ENCODE results near the gene CECR2.

DNA sequence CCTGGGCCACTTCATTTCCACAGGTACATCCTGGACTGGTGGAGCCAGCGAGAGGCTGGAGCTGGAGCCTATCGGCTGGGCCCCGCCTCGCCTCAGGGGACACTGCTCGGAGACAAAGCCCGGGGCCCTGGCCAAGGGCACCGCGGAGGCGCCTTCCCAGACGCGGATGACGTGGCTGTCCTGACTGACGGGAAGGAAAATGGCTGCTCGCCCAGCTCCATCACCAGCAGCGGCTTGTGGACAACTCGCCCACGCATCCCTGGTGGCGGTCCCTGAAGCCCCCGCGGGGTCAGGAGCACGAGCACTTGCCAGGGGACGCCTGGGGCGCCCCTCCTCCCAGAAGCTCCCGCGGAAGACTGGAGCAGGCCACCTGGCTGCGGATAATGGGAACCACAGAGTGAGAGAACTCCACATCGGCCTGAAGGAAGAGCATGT is 49.6 kb downstream of the CECR2 start:
- TF ChIP-seq, protein P1, sequence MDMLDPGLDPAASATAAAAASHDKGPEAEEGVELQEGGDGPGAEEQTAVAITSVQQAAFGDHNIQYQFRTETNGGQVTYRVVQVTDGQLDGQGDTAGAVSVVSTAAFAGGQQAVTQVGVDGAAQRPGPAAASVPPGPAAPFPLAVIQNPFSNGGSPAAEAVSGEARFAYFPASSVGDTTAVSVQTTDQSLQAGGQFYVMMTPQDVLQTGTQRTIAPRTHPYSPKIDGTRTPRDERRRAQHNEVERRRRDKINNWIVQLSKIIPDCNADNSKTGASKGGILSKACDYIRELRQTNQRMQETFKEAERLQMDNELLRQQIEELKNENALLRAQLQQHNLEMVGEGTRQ (IDR thresholded peaks at IDR 0.05; ENCODE audit: low read length) = no peak
- TF ChIP-seq POLR2A (IDR thresholded peaks at IDR 0.05; ENCODE audit: control extremely low read depth in 1 of 2, low read depth in 2 of 2, low read length in 2 of 2) (no peak), CREB1 (IDR thresholded peaks at IDR 0.05) (no peak), CTCF (IDR thresholded peaks at IDR 0.05; ENCODE audit: control extremely low read depth in 1 of 3, insufficient read depth in 1 of 3, low read depth in 1 of 3, low read length in 3 of 3) (peak; percentile 27 to 38 (median 32); a peak in 2 of 4 replicates), POLR2AphosphoS5 (IDR thresholded peaks at IDR 0.05; ENCODE audit: low read depth, low read length) (no peak), JUND (IDR thresholded peaks at IDR 0.05; ENCODE audit: low read length) (no peak), BRCA1 (IDR thresholded peaks at IDR 0.05; ENCODE audit: low read depth, low read length) (no peak), RAD21 (IDR thresholded peaks at IDR 0.05 in 1 of 2, conservative IDR thresholded peaks at IDR 0.05 in 1 of 2; ENCODE audit: low read depth in 2 of 2, low read length in 2 of 2) (peak in 1 of 2 experiments; percentile 39; a peak in 2 of 4 replicates)
